CD14-positive monocyte (primary cell): ENCODE data around the gene SPCS2. TPM values are rescaled to one million over a fixed set of nuclear protein-coding genes. Genes with fewer than 3 reads are reported as not detected.
A peak's percentile ranks its signal among the peaks of the same experiment; 100 is the strongest.

Experiments used
- DNase-seq, 3 donors: peaks; one replicate each; pipeline ENCODE4 v3.0.0-alpha.2; 2011 to 2022
- H2AFZ ChIP-seq: 2 replicates; pipeline ENCODE4 v1.6.0; 2012; ENCODE audit warnings: mild to moderate bottlenecking, low read depth, low read length, inconsistent platforms; ENCODE audit not compliant: insufficient read depth, poor library complexity, severe bottlenecking
- H3K27ac ChIP-seq, 2 donors: 1 replicate in 1 of 2; 2 replicates in 1 of 2; pipeline ENCODE4 v1.5.1; 2012 to 2013; ENCODE audit warnings: low read length in 2 of 2, control low read depth in 1 of 2, inconsistent platforms in 1 of 2, low read depth in 1 of 2, mild to moderate bottlenecking in 1 of 2
- H3K27me3 ChIP-seq, 2 donors: one replicate each; pipeline versions ENCODE4 v1.6.0 to v1.6.1; 2011 to 2013; ENCODE audit warnings: low read length in 2 of 2; ENCODE audit not compliant: control insufficient read depth in 2 of 2, insufficient read depth in 2 of 2
- H3K36me3 ChIP-seq, 2 donors: replicated peaks in 1 of 2; 1 replicate in 1 of 2; 2 replicates in 1 of 2; pipeline versions ENCODE4 v1.5.1 to v1.6.1; 2012 to 2013; ENCODE audit warnings: low read length in 2 of 2, control low read depth in 1 of 2, inconsistent platforms in 1 of 2, mild to moderate bottlenecking in 1 of 2; ENCODE audit not compliant: insufficient read depth in 2 of 2, control insufficient read depth in 1 of 2
- H3K4me1 ChIP-seq, 2 donors: 1 replicate in 1 of 2; 2 replicates in 1 of 2; pipeline versions ENCODE4 v1.5.1 to v1.6.1; 2012 to 2013; ENCODE audit warnings: low read length in 2 of 2, control low read depth in 1 of 2, inconsistent platforms in 1 of 2, mild to moderate bottlenecking in 1 of 2, moderate library complexity in 1 of 2; ENCODE audit not compliant: insufficient read depth in 2 of 2, control insufficient read depth in 1 of 2
- H3K4me2 ChIP-seq: replicated peaks from 2 replicates; pipeline ENCODE3; 2012; ENCODE audit warnings: low read length, moderate library complexity, mild to moderate bottlenecking; ENCODE audit not compliant: poor library complexity, severe bottlenecking; ENCODE audit errors: extremely low read depth
- H3K4me3 ChIP-seq, 3 experiments: fragments of 200-600 bp in 1 of 3; sonication (generic) in 1 of 3; replicated peaks in 1 of 3; 1 replicate in 2 of 3; 2 replicates in 1 of 3; pipeline ENCODE4 v1.5.1; 2011 to 2013; ENCODE audit warnings: low read length in 3 of 3, mild to moderate bottlenecking in 3 of 3, control low read depth in 2 of 3, low read depth in 2 of 3, inconsistent platforms in 1 of 3, moderate library complexity in 1 of 3
- H3K79me2 ChIP-seq: 2 replicates; pipeline ENCODE4 v1.6.0; 2012; ENCODE audit warnings: mild to moderate bottlenecking, control low read depth, inconsistent platforms, low read length, moderate library complexity; ENCODE audit not compliant: insufficient read depth
- H3K9ac ChIP-seq: 2 replicates; pipeline ENCODE4 v1.6.0; 2017; ENCODE audit warnings: low read length, mild to moderate bottlenecking; ENCODE audit not compliant: insufficient read depth, poor library complexity, severe bottlenecking
- H3K9me3 ChIP-seq, 2 donors: replicated peaks in 1 of 2; 1 replicate in 1 of 2; 2 replicates in 1 of 2; pipeline versions ENCODE4 v1.5.1 to v1.6.1; 2012 to 2013; ENCODE audit warnings: low read length in 2 of 2, control low read depth in 1 of 2; ENCODE audit not compliant: control insufficient read depth in 1 of 2, insufficient read depth in 1 of 2
- H4K20me1 ChIP-seq: 2 replicates; pipeline ENCODE4 v1.6.0; 2012; ENCODE audit warnings: mild to moderate bottlenecking, low read length, control low read depth, moderate library complexity; ENCODE audit not compliant: insufficient read depth
- H3K27ac Mint-ChIP-seq, 7 donors: one replicate each; pipeline ENCODE4 v1.8.0; 2020; ENCODE audit warnings: mild to moderate bottlenecking in 7 of 7, mixed read lengths in 7 of 7, moderate library complexity in 6 of 7, inconsistent platforms in 2 of 7
- H3K27me3 Mint-ChIP-seq, 3 donors: one replicate each; pipeline ENCODE4 v1.8.0; 2021 to 2022; ENCODE audit warnings: low read depth in 3 of 3, mild to moderate bottlenecking in 3 of 3, mixed read lengths in 3 of 3, moderate library complexity in 3 of 3, inconsistent platforms in 1 of 3
- H3K36me3 Mint-ChIP-seq, 2 donors: one replicate each; pipeline ENCODE4 v1.8.0; 2020; ENCODE audit warnings: mixed read lengths in 2 of 2, inconsistent platforms in 1 of 2, mild to moderate bottlenecking in 1 of 2
- H3K4me1 Mint-ChIP-seq: one replicate; pipeline ENCODE4 v1.8.0; 2020; ENCODE audit warnings: mild to moderate bottlenecking, mixed read lengths
- H3K4me3 Mint-ChIP-seq, 2 donors: one replicate each; pipeline ENCODE4 v1.8.0; 2020; ENCODE audit warnings: mild to moderate bottlenecking in 2 of 2, mixed read lengths in 2 of 2, moderate library complexity in 1 of 2
- H3K9me3 Mint-ChIP-seq, 7 donors: one replicate each; pipeline ENCODE4 v1.8.0; 2020 to 2022; ENCODE audit warnings: mixed read lengths in 7 of 7, mild to moderate bottlenecking in 6 of 7, moderate library complexity in 6 of 7, inconsistent platforms in 2 of 7
- CTCF ChIP-seq: fragments of 200-600 bp; IDR thresholded peaks from one replicate; pipeline ENCODE4 v1.8.0; 2022; ENCODE audit warnings: antibody characterized with exemption, mild to moderate bottlenecking
- WGBS: methylation state at CpG from one replicate; pipeline ENCODE4 v1.1.5; 2013; ENCODE audit warnings: missing lambda C conversion rate; ENCODE audit not compliant: insufficient coverage; 5-methylcytosine and 5-hydroxymethylcytosine counted together
- intact Hi-C, 2 donors: fragments of 100-400 bp; cut with micrococcal nuclease; formaldehyde crosslinking; loops; one replicate each; pipeline versions ENCODE4 v1.15.0 to v1.15.1; 2023
- polyA plus RNA-seq, 3 donors: library from polyadenylated mRNA; depleted of rRNA in 1 of 3; unstranded in 2 of 3; stranded (reverse) in 1 of 3; fragments of 300-500 nt in 2 of 3; fragments of >200 nt in 1 of 3; fragmentation: Illumina TruSeq in 2 of 3; gene quantifications; 1 replicate in 2 of 3; 2 replicates in 1 of 3; pipeline ENCODE4 v1.2.3, GENCODE V29; 2012 to 2021

Gene SPCS2
- polyA plus RNA-seq, 3 donors, result 12.4 to 185 (median 150) TPM

GRCh38 chr11:74932169-74932568 lies 16.9 kb upstream of the SPCS2 start:
- Histone ChIP-seq H3K4me1 (no peaks in the 10 kb centered on the region), H3K9me3 (no peaks in the 10 kb centered on the region), H3K27me3 (no peaks in the 10 kb centered on the region), H3K4me3 (no peak overlapping the region), H3K4me2 (no peak overlapping the region), H4K20me1 (no peaks in the 10 kb centered on the region), H2AFZ (no peak overlapping the region), H3K79me2 (no peaks in the 10 kb centered on the region), H3K9ac (no peak overlapping the region), H3K36me3 (no peaks in the 10 kb centered on the region), H3K27ac (no peak overlapping the region)
- intact Hi-C loops, result loop anchor here (5.0 to 10.0 kb wide), 3 partner anchors 63 to 323 kb away; no protein-coding TSS in a partner anchor
- H3K4me3 Mint-ChIP-seq, result no peak overlapping the region
- TF ChIP-seq CTCF, result no peak
- peak overlapping the region in 1 of 7 donors; percentile 42 for H3K27ac Mint-ChIP-seq
- peaks cover 0 to under 1% (median 0%) of the 10 kb centered on the region in 3 donors for H3K27me3 Mint-ChIP-seq
- DNase-seq, result no peak
- no peaks in the 10 kb centered on the region for H3K9me3 Mint-ChIP-seq
- WGBS, result 83% methylated on average over 2 of the region's 5 CpGs
- H3K36me3 Mint-ChIP-seq, result peaks cover 32 to 35% of the 10 kb centered on the region in 2 donors
- no peaks in the 10 kb centered on the region for H3K4me1 Mint-ChIP-seq

GRCh38 chr11:74932797-74933196 lies 16.3 kb upstream of the SPCS2 start:
- Mint-ChIP-seq H3K36me3 (peaks cover 32 to 36% of the 10 kb centered on the region in 2 donors), H3K4me3 (no peak overlapping the region), H3K9me3 (no peaks in the 10 kb centered on the region), H3K27ac (no peak overlapping the region), H3K4me1 (no peaks in the 10 kb centered on the region), H3K27me3 (peaks cover 0 to 3% (median 0%) of the 10 kb centered on the region in 3 donors)
- H2AFZ ChIP-seq, result no peak overlapping the region
- DNase-seq, result no peak
- H3K9me3 ChIP-seq, result no peaks in the 10 kb centered on the region
- H3K36me3 ChIP-seq, result no peaks in the 10 kb centered on the region
- TF ChIP-seq CTCF, result no peak
- no peaks in the 10 kb centered on the region for H3K27me3 ChIP-seq
- no peaks in the 10 kb centered on the region for H3K79me2 ChIP-seq
- H3K27ac ChIP-seq, result no peak overlapping the region
- H3K4me3 ChIP-seq, result no peak overlapping the region
- no CpG with 5 or more reads among the region's 2 CpGs for WGBS
- intact Hi-C loops, result loop anchor here (5.0 to 10.0 kb wide), 3 partner anchors 62 to 322 kb away; no protein-coding TSS in a partner anchor
- H4K20me1 ChIP-seq, result no peaks in the 10 kb centered on the region
- no peak overlapping the region for H3K9ac ChIP-seq
- no peak overlapping the region for H3K4me2 ChIP-seq
- no peaks in the 10 kb centered on the region for H3K4me1 ChIP-seq
